ENCODE data around the gene GET3.

GRCh38 chr19:12695514-12695913 lies 41.8 kb upstream of the GET3 start:
- no peak for TF ChIP-seq CTCF (IDR thresholded peaks at IDR 0.05 in 4 of 5, conservative IDR thresholded peaks at IDR 0.05 in 1 of 5)
- TF ChIP-seq POLR2A (IDR thresholded peaks at IDR 0.05), result no peak
